HEK293T (cell line): ENCODE results near the gene NACC2.

Source experiments
- FOXM1 ChIP-seq: fragments of 450-650 bp; IDR thresholded peaks from 2 replicates; pipeline ENCODE4 v1.6.1; 2017; ENCODE audit warnings: mild to moderate bottlenecking, borderline replicate concordance
- SP1 ChIP-seq: fragments of 450-650 bp; IDR thresholded peaks from 2 replicates; pipeline ENCODE4 v1.6.1; 2017

DNA sequence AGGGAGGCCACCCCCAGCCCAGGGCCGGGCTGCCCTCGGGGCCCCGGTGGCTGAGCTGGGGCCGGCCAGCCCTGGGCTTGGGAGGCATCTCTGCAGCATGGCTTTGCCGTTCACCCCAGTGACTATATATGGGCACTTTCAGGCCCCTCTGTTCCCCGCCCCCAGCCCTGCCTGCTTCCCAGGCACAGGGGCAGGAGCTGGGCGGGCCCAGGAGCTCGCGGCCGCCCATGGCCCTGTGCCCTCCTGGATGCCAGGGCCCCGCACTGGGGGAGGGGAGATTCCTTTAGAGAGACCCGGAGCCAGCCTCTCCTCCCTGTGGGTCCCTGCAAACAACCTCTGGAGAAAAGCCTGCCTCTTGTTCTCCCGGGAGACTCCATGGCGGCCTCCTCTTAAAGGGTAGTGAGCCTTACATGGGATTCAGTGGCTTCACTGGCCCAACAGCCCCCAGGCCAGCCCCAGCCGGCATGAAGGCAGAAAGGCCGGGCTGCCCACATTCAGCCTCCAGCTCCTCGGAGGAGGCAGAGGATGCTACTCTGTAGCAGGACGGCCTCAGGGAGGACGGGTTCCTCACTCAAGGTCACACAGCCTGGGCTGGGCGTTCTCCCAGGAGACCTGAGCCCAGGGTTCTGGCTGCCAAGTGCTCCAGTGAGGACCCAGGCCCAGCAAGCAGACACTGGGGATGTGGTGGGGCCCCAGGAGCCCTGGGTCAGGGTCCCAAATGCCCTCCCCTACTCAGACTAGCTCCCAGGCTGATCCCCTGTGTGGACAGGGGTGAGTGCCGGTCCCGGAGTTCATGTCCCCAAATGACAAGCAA lies 4.1 kb downstream of the NACC2 start:
- no peak for TF ChIP-seq FOXM1
- no peak for TF ChIP-seq SP1
